H1 (cell line): ENCODE results near the gene FGF12.

Experiments
- CBX8 ChIP-seq: fragments of 300-800, 300-1000 bp; sonication (generic); IDR thresholded peaks from 2 replicates; pipeline ENCODE4 v1.7.1; 2016; ENCODE audit warnings: low read depth, low read length, borderline replicate concordance
- CHD2 ChIP-seq: IDR thresholded peaks from 2 replicates; pipeline ENCODE4 v1.6.1; 2012; ENCODE audit warnings: low read length, improper control_type of control experiment
- EGR1 ChIP-seq: IDR thresholded peaks from 2 replicates; pipeline ENCODE4 v1.6.1; 2011; ENCODE audit warnings: low read depth, low read length, borderline replicate concordance
- EP300 ChIP-seq, 2 experiments: IDR thresholded peaks; 1 replicate in 1 of 2; 2 replicates in 1 of 2; pipeline ENCODE4 v1.6.1; 2011 to 2012; ENCODE audit warnings: low read depth in 2 of 2, low read length in 2 of 2, mild to moderate bottlenecking in 2 of 2, borderline replicate concordance in 1 of 2, inconsistent platforms in 1 of 2, moderate library complexity in 1 of 2
- EZH2 ChIP-seq: fragments of 200-600 bp; sonication (generic); IDR thresholded peaks from 2 replicates; pipeline ENCODE4 v1.7.1; 2012; ENCODE audit warnings: low read depth, mild to moderate bottlenecking, moderate library complexity, low read length, inconsistent platforms; ENCODE audit not compliant: severe bottlenecking
- GABPA ChIP-seq: IDR thresholded peaks from 2 replicates; pipeline ENCODE4 v1.6.1; 2011; ENCODE audit warnings: mild to moderate bottlenecking, low read length, moderate library complexity, borderline replicate concordance; ENCODE audit not compliant: insufficient read depth
- POLR2A ChIP-seq, 2 experiments: IDR thresholded peaks; 1 replicate in 1 of 2; 2 replicates in 1 of 2; pipeline ENCODE4 v1.6.1; 2011; ENCODE audit warnings: low read depth in 2 of 2, low read length in 2 of 2, mild to moderate bottlenecking in 2 of 2; ENCODE audit errors: control extremely low read depth in 1 of 2
- POLR2AphosphoS5 ChIP-seq: IDR thresholded peaks from 2 replicates; pipeline ENCODE4 v1.6.1; 2011; ENCODE audit warnings: low read depth, low read length
- RFX5 ChIP-seq: IDR thresholded peaks from 2 replicates; pipeline ENCODE4 v1.6.1; 2011; ENCODE audit warnings: low read depth, low read length, improper control_type of control experiment, borderline replicate concordance
- RXRA ChIP-seq: IDR thresholded peaks from 2 replicates; pipeline ENCODE4 v1.6.1; 2011; ENCODE audit warnings: low read depth, mild to moderate bottlenecking, low read length, moderate library complexity; ENCODE audit not compliant: insufficient read depth
- SIN3A ChIP-seq, 2 experiments: IDR thresholded peaks in 1 of 2; conservative IDR thresholded peaks in 1 of 2; 2 replicates each; pipeline ENCODE4 v1.6.1; 2011 to 2012; ENCODE audit warnings: low read length in 2 of 2, improper control_type of control experiment in 1 of 2, low read depth in 1 of 2, mild to moderate bottlenecking in 1 of 2
- TAF7 ChIP-seq: optimal IDR thresholded peaks from 2 replicates; pipeline ENCODE3; 2011; ENCODE audit warnings: low read depth, mild to moderate bottlenecking, inconsistent platforms, low read length, moderate library complexity, borderline replicate concordance
- TF ChIP-seq, protein P1 (sequence below), 3 experiments: IDR thresholded peaks; 1 replicate in 2 of 3; 2 replicates in 1 of 3; pipeline versions ENCODE4 v1.5.1 to v1.6.1; 2011; ENCODE audit warnings: low read length in 3 of 3, mild to moderate bottlenecking in 3 of 3, inconsistent platforms in 2 of 3, low read depth in 1 of 3, moderate library complexity in 1 of 3; ENCODE audit not compliant: insufficient read depth in 1 of 3; ENCODE audit errors: control extremely low read depth in 1 of 3

DNA sequence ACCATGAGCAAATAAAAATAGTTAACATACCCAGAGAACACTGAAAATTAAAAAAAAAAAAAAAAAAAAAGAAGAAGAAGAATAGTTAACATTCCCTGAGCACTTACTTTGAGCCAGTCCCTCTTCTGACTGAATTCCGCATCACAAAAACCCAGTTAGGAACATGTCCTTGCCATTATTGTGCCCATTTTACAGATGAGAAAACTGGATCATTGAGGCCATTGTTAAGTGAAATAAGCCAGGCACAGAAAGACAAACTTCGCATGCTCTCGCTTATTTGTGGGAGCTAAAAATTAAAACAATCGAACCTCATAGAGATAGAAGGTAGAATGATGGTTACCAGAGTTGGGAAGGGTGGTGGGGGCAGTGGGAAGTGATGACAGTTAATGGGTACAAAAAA lies 119.5 kb downstream of the FGF12 start:
- TF ChIP-seq EP300 (IDR thresholded peaks at IDR 0.05; ENCODE audit: borderline replicate concordance in 1 of 2, low read depth in 2 of 2, low read length in 2 of 2) (no peak), POLR2A (IDR thresholded peaks at IDR 0.05; ENCODE audit: control extremely low read depth in 1 of 2, low read depth in 2 of 2, low read length in 2 of 2) (no peak), CHD2 (no peak), POLR2AphosphoS5 (no peak), EZH2 (no peak), SIN3A (conservative IDR thresholded peaks at IDR 0.05 in 1 of 2, IDR thresholded peaks at IDR 0.05 in 1 of 2; ENCODE audit: low read depth in 1 of 2, low read length in 2 of 2) (no peak), CBX8 (no peak), TAF7 (no peak), RFX5 (no peak), RXRA (no peak), EGR1 (no peak), GABPA (no peak)
- TF ChIP-seq, protein P1, sequence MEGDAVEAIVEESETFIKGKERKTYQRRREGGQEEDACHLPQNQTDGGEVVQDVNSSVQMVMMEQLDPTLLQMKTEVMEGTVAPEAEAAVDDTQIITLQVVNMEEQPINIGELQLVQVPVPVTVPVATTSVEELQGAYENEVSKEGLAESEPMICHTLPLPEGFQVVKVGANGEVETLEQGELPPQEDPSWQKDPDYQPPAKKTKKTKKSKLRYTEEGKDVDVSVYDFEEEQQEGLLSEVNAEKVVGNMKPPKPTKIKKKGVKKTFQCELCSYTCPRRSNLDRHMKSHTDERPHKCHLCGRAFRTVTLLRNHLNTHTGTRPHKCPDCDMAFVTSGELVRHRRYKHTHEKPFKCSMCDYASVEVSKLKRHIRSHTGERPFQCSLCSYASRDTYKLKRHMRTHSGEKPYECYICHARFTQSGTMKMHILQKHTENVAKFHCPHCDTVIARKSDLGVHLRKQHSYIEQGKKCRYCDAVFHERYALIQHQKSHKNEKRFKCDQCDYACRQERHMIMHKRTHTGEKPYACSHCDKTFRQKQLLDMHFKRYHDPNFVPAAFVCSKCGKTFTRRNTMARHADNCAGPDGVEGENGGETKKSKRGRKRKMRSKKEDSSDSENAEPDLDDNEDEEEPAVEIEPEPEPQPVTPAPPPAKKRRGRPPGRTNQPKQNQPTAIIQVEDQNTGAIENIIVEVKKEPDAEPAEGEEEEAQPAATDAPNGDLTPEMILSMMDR (IDR thresholded peaks at IDR 0.05; ENCODE audit: control extremely low read depth in 1 of 3, insufficient read depth in 1 of 3, low read depth in 1 of 3, low read length in 3 of 3) = no peak
